Measurements from ENCODE around the gene NCOR2. TPM values are rescaled to one million over a fixed set of nuclear protein-coding genes. Genes with fewer than 3 reads are reported as not detected.

The NCOR2 gene
- total RNA-seq, 1 donor from 2014 or later = 12.8 TPM

- DNase-seq = no peak
These were observed 8.7 kb upstream of the NCOR2 start for GRCh38 chr12:124576061-124576650.

- DNase-seq = no peak
These were observed 6.7 kb upstream of the NCOR2 start for GRCh38 chr12:124573839-124574786.

GRCh38 chr12:124571556-124571955, 4.1 kb upstream of the NCOR2 start:
- DNase-seq = no peak

- no peak for DNase-seq
These were observed 3.4 kb upstream of the NCOR2 start for GRCh38 chr12:124570810-124571209.

- DNase-seq = no peak
These were observed 2.1 kb upstream of the NCOR2 start for GRCh38 chr12:124569375-124570148.

GRCh38 chr12:124568431-124569374, 1.3 kb upstream of the NCOR2 start:
- DNase-seq = peak; percentile 70

- DNase-seq = peak; percentile 90
These were observed 411 bp upstream of the NCOR2 start for GRCh38 chr12:124567673-124568373.

- DNase-seq = peak; percentile 80
These were observed 1.0 kb downstream of the NCOR2 start for GRCh38 chr12:124566161-124566996.

GRCh38 chr12:124565656-124566160, 1.7 kb downstream of the NCOR2 start:
- DNase-seq = no peak

GRCh38 chr12:124564971-124565491, 2.4 kb downstream of the NCOR2 start:
- peak; percentile 66 for DNase-seq

- DNase-seq = no peak
These were observed 3.0 kb downstream of the NCOR2 start for GRCh38 chr12:124564232-124564958.

- no peak for DNase-seq
These were observed 3.6 kb downstream of the NCOR2 start for GRCh38 chr12:124563809-124564208.

GRCh38 chr12:124563401-124563800, 4.0 kb downstream of the NCOR2 start:
- DNase-seq = no peak

- no peak for DNase-seq
These were observed 4.6 kb downstream of the NCOR2 start for GRCh38 chr12:124562796-124563181.

GRCh38 chr12:124562018-124562795, 5.2 kb downstream of the NCOR2 start:
- no peak for DNase-seq

- DNase-seq = no peak
These were observed 6.2 kb downstream of the NCOR2 start for GRCh38 chr12:124561231-124561630.

GRCh38 chr12:124560146-124560890, 7.1 kb downstream of the NCOR2 start:
- no peak for DNase-seq

Data from occipital lobe (tissue), 2 donors.